Activated T-cell treated with anti-CD3 and anti-CD28 coated beads for 1 hour (primary cell): ENCODE data around the gene PTMA.

Experiments used
- DNase-seq: peaks from one replicate; pipeline ENCODE4 v3.0.0-alpha.2; 2020; ENCODE audit warnings: low read depth

PTMA gene

GRCh38 chr2:231676243-231676642 lies 32.1 kb upstream of the PTMA start:
- no peak for DNase-seq

DNA sequence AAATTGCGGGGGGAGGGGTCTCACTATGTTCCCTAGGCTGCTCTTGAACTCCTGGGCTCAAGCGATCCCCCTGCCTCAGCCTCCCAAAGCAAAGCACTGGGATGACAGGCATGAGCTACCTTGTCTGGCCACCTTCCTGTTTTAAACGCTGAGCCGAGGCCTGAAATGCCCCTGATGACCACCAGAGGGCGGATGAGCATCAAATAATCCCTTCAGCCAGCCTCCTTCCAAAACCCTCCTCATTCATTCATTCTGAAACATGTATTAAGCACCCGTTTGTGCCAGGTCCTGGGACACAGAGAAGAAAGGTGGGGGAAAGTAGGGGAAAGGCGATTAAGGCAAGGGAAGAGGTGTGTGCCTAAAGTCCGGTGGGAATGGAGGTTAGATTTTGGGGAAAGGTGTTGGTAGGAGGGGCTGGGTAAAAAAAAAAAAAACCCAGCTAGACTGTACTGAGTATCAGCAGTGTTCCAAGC lies 30.7 kb upstream of the PTMA start:
- peak; percentile 78 for DNase-seq

GRCh38 chr2:231679908-231680284 lies 28.4 kb upstream of the PTMA start:
- DNase-seq = no peak

DNA sequence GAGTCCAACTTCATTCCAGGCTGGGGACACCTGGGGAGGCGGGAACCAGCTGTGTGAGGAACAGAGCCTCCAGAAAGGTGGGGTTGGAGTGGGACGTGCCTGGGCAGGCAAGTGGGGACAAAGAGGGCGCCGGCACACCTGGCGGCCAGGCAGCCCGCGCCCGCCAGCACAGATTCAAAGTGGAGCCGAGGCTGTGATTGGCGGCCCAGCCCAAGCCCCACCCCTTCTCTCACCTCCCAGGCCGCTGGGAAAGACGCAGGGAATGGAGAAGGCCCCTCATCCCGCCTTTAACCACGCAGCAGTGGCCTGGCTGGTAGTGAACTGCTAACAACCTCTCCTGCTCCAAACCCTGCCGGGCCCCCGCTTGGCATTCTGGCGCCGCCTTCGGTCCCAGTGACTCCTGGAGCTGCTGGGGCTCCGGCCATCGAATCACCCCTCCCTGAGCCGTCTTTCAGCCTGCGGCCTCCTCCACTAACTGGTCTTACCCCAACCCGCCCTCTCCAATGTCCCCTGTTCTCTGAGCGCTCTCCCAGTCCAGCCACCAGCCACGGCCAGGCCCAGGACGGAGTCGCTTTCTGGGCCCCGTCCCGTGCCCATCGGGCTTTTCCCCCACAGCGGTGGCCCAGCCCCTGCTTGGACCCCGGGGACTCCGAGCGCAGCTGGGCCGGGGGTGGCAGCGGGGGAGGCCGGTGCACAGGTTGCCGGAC lies 27.9 kb upstream of the PTMA start:
- no peak for DNase-seq

DNA sequence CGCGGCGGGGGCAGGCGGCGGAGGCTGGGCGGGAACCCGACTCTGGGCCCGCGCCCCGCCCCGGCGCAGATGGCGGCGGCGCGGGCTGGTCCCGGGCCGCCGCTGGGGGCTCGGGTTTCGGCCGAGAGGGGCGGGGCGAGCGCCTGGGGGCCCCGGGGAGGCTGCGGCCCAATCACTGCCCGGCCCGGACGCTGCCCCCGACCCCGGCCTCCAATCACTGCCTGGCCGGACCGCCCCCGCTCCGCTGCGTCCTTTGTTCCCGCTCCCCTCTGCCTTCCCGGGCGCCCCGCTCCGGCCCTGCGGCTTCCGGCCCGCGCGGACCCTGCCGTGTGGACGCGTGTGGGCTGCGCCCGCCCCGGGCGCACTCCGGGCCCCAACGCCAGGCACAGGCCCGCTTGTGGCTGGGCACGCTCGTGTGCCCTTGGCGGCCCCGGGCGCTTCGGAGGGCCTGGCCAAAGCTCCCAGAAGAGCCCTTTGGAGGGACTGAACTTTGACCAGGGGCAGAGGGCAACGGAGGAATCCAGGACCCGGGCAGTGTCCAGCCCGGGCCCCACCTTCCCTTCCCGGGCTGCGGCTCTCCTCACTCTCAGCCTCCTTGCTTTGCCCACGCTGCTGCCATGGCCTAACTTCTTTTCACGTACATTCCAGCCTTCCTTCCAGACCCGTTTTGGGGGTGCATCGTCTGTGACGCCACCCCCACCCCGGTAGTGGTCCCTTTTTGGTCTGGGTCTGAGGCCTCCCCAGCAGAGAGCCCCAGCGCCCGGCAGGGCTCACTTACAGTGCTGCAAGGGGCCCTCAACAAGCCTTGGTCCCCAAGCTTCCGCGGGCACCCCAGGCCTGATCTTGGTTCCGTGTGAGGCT lies 27.1 kb upstream of the PTMA start:
- no peak for DNase-seq

GRCh38 chr2:231682603-231683291 lies 25.6 kb upstream of the PTMA start:
- no peak for DNase-seq

DNA sequence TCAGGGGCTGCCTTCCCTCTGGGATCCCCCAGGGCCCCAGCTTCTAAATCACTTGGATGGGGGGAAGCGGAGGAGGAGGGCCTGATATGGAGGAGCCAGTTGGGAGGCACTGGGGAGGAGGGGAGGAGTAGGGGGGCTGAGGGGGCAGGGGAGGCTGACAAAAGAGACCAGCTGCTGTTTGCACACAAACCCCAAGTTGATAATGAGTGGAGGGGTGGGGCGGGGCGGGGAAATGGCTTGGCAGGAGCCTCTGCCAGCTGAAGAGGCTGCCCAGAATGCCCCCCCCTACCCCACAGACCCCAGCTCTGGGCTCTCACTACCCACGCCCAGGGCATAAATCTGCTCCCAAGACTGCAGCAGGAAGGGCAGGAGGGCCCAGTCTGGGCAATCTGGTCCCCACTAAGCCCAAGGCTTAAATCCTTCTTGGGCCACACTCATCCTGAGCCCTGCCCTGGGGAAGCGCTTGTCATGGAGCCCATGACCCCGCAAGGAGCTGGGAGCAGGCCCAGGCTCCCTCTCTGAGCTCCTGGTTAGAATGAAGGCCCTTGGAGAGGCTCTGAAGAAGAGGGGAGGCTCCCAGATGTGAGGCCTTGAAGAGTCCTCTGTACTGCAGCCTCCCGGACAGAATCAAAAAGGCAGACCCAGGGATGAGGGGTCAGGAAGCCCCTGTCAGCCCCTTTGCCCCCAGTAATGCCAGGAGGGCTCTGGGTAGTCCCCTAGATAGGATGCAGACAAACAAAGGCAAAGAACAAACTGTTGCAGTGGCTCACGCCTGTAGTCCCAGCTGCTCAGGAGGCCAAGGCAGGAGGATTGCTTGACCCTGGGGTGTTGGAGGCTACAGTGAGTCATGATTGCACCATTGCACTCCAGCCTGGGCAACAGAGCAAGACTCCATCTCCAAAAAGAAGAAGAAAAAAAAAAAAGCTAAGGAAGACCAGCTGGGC lies 24.8 kb upstream of the PTMA start:
- no peak for DNase-seq

- DNase-seq = no peak
Observed at GRCh38 chr2:231684314-231685223, 23.8 kb upstream of the PTMA start.

GRCh38 chr2:231685349-231686191 lies 22.8 kb upstream of the PTMA start:
- no peak for DNase-seq

DNA sequence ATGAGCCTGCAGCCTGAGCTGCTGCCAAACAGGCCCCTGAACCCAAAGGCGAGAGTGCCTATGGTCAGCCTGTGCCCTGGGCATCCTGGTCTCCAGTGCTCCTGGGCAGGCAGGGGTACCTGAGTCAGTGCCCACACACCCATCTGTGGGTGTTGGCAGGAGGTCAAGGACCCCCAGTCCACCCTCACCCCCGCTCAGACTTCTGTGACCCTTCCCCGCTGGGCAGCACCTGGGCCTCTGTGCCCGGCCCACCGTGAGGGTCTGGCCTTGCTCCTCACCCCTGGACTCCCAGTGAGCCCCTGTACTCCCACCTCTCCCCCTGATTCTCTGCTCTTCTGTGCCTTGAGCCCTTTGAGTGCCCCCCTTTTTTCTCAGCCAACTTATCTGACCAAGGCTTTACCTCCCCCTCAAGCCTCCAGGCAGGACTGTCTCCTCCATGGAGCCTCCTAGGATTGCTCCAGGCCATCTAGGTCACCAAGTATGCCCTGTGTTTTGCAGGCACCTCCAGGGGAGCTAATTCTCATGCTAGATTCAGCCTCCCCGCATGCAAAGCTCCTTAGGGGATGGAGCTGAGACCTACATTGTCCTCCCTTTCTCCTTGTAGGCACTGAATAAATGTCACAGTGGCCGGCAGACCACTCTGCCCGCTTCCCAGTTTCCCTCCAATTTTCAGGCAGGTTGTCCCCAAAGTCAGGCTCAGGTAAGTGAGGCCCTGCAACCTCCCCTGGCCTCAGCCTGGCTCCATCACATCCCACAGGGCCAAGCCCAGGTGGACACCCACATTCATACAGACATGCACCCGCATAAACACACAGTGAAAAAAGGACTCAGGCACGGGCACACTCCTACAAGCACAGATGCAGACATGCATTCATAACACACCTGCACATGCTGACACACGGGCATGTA lies 21.9 kb upstream of the PTMA start:
- DNase-seq = no peak

DNA sequence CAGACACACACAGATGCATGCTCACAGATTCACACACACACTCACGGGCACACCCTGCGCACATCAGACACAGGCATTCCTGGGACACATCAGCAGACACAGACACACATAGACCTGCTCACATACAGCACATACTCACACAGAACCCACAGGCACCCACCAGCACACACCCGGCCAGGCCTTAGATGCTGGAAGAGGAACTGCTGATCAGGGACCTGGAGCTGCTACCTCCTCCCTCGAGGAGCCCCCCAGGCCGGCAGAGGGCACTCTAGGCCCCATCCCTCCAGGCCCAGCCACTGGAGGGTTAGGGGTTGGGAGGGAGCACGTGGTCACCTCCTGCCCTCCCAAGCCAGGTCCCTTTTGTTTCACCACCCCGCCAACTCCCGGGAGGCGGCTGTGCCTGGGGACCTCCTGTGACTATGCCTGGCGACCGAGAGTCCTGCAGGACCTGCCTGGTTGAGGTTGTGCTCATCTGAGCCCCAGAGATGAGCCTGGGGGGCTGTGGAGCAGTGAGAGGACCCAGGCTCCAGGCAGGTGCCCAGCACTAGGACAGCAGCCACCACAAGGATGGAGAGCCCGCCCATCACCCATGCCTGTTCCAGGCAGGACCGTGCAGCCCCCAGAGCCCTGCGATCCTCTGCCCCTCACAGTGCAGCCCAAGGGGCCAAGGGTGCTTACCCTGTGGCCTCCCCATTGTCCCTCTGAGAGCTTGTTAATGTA lies 21.0 kb upstream of the PTMA start:
- DNase-seq = peak; percentile 66

DNA sequence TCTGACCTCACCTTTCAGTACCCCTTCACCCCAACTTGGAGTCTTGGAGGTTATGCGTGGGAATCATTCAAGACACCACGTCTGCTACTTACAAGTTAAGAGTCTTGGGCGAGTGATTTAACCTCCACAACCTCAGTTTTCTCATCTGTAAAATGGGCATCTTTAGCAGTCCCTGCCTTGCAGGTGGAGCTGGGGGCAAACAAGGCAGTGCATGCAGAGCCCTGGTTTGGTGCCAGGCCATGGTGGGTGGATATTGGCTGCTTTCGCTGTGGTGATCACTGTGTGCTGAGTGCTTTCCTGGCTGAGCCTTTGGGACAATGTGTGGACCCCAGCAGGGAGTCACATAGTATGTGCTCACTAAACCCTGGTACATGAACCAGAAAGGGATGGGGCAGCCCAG lies 20.4 kb upstream of the PTMA start:
- no peak for DNase-seq

- no peak for DNase-seq
Observed at GRCh38 chr2:231688719-231689118, 19.6 kb upstream of the PTMA start.

- no peak for DNase-seq
Observed at GRCh38 chr2:231689124-231689893, 19.0 kb upstream of the PTMA start.

DNA sequence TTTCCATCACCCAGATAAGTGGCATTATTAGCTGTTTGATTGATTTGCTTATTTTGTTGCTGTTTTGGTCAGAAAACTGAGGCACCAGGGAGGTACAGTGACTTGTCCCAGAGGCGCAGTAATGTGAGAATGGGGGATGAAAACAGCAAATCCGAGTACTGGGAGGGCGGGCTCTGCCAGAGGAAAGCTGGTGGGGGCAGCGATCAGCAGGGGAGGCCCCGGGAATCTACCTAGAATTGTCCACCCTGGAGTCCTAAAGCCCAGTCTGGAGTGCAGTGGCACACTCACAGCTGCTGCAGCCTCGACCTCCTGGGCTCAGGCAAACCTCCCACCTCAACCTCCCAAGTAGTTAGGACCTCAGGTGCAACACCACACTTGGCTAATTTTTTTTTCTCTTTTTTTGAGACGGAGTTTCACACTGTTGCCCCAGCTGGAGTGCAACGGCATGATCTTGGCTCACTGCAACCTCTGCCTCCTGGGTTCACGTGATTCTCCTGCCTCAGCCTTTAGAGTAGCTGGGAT lies 17.0 kb upstream of the PTMA start:
- DNase-seq = no peak

- DNase-seq = no peak
Observed at GRCh38 chr2:231692847-231693246, 15.5 kb upstream of the PTMA start.

GRCh38 chr2:231693956-231694355 lies 14.4 kb upstream of the PTMA start:
- no peak for DNase-seq
